ENCODE results near the gene KLK12. TPM values are rescaled to one million over a fixed set of nuclear protein-coding genes. Genes with fewer than 3 reads are reported as not detected.

KLK12 gene
- total RNA-seq, 1 experiment from 2014 or later, result not detected

DNA sequence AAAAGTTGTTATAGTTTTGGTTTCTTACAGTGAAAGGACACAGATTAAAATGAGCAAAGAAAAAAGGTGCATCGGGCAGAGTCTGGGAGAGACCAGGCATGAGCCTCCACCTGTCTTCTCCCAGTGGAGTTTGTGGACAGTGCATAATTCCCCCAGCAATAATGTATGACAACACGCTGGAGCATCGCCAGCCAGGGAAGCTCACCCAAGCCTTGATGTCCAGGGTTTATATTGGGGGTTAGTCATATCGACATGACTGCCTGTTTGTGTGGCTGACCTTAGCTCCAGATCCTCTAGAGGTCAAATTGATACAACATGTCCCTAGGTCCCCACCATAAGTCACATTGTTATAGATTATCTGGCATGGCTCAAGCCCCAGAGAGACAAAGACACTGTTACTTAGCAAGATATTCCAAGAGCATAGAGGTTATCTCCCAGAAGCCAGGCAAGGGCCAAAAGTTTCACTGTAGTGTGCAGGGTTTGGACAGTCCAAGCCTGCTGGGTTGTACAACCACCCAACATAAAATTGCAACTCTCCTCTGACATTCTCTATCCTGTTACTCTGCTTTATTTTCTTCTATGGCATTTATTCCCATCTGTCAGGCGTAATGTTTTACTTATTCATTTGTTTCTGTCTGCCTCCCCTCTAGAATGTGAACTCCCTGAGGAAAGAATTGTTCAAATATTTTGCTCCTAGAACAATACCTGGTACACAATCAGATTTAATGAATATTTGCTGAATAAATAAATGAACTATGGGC is 35.7 kb upstream of the KLK12 start:
- H3K9me3 ChIP-seq (ENCODE audit: low read length), result peaks cover 7% of the 10 kb centered on the region
- TF ChIP-seq EZH2phosphoT487 (IDR thresholded peaks at IDR 0.05; ENCODE audit: borderline replicate concordance, low read length) (no peak), EZH2 (IDR thresholded peaks at IDR 0.05; ENCODE audit: low read length, unreplicated experiment) (no peak)
- TF ChIP-seq, protein P1, sequence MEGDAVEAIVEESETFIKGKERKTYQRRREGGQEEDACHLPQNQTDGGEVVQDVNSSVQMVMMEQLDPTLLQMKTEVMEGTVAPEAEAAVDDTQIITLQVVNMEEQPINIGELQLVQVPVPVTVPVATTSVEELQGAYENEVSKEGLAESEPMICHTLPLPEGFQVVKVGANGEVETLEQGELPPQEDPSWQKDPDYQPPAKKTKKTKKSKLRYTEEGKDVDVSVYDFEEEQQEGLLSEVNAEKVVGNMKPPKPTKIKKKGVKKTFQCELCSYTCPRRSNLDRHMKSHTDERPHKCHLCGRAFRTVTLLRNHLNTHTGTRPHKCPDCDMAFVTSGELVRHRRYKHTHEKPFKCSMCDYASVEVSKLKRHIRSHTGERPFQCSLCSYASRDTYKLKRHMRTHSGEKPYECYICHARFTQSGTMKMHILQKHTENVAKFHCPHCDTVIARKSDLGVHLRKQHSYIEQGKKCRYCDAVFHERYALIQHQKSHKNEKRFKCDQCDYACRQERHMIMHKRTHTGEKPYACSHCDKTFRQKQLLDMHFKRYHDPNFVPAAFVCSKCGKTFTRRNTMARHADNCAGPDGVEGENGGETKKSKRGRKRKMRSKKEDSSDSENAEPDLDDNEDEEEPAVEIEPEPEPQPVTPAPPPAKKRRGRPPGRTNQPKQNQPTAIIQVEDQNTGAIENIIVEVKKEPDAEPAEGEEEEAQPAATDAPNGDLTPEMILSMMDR (conservative IDR thresholded peaks at IDR 0.05; ENCODE audit: low read depth, low read length), result no peak
- BruUV-seq (replicated peaks), result no TSS peak
- ATAC-seq, result peak; percentile 85
- peak overlapping the region; percentile 89 for H3K27ac ChIP-seq (ENCODE audit: low read length)
- peaks cover 23% of the 10 kb centered on the region for H3K4me1 ChIP-seq (ENCODE audit: insufficient read depth, low read length)
- peak overlapping the region; percentile 51 for H3K9ac ChIP-seq (ENCODE audit: low read length)
- H4K20me1 ChIP-seq (ENCODE audit: low read length), result no peaks in the 10 kb centered on the region
- H3K9me2 ChIP-seq (replicated peaks; ENCODE audit: low read length), result no peaks in the 10 kb centered on the region
- ChIA-PET CTCF (interaction anchor here (0.7 to 1.9 kb wide), 2 partner anchors 23 to 50 kb away, joined by 3 to 10 read pairs; no protein-coding TSS in a partner anchor), POLR2A (ENCODE audit: unreplicated experiment) (no interaction called here)
- H2AFZ ChIP-seq (ENCODE audit: low read length), result no peak overlapping the region
- no peaks in the 10 kb centered on the region for H3K36me3 ChIP-seq (ENCODE audit: low read depth, low read length)
- intact Hi-C loops (cut with micrococcal nuclease), result loop anchor here (1.0 kb wide), 2 partner anchors 23 to 49 kb away; no protein-coding TSS in a partner anchor
- peak overlapping the region; percentile 21; the same call in 1 of the 2 replicates for H3K4me3 ChIP-seq (ENCODE audit: low read length)
- DNase-seq, result peak; percentile 83
- H3K4me2 ChIP-seq (ENCODE audit: low read length), result peak overlapping the region; percentile 68
- H3F3A ChIP-seq (ENCODE audit: low read length, unreplicated experiment), result peaks cover 3% of the 10 kb centered on the region
- no peaks in the 10 kb centered on the region for H3K79me2 ChIP-seq (ENCODE audit: low read length)
- H3K27me3 ChIP-seq (ENCODE audit: low read length), result no peaks in the 10 kb centered on the region

DNA sequence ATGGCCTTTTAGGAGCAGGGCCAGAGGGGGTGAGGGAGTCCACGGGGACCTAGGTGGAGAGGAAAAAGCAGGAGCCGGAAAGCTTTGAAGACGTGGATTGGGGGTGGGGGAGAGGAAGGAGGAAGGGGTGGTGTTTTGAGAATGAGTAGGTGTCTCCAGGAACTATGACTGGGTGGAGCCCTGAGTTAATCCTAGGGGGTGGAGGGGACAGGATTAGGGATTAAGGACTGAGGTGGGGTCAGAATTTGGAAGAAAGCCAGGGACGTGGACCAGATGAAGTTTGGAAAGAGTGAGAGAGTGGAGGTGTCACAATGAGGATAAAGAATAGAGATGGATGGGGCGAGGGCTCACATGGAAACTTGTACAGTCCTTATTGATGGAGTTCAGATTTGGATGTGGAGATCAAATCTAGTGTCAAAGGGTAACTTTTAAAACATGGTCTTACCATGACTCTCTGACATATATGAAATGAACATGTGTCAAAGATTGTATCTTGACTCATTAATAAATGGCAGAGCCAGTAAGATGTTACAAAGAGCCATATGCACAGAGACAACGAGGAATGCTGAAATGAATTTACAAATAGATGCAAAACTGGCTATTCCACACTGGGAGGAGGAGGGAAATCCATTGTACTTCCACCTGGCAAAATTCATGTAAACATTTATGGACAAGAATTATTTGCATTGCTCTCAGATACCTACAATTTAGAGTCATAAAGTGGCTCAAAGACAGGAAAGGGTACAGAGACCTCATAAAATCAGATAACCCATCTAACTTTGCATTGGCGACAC is 31.8 kb upstream of the KLK12 start:
- POLR2A ChIA-PET (ENCODE audit: unreplicated experiment), result no interaction called here
- peaks cover 20% of the 10 kb centered on the region for H3K4me1 ChIP-seq (ENCODE audit: insufficient read depth, low read length)

More for the DNA sequence above, 31.8 kb upstream of the KLK12 start:
- ATAC-seq (no peak), DNase-seq (no peak)
- Histone ChIP-seq H3K9ac (ENCODE audit: low read length) (no peak overlapping the region), H3K36me3 (ENCODE audit: low read depth, low read length) (no peaks in the 10 kb centered on the region), H3K27me3 (ENCODE audit: low read length) (no peaks in the 10 kb centered on the region), H3F3A (ENCODE audit: low read length, unreplicated experiment) (peaks cover 3% of the 10 kb centered on the region), H3K4me2 (ENCODE audit: low read length) (no peak overlapping the region), H3K9me3 (ENCODE audit: low read length) (no peaks in the 10 kb centered on the region), H2AFZ (ENCODE audit: low read length) (no peak overlapping the region), H3K27ac (ENCODE audit: low read length) (no peak overlapping the region), H3K9me2 (replicated peaks; ENCODE audit: low read length) (no peaks in the 10 kb centered on the region), H3K79me2 (ENCODE audit: low read length) (no peaks in the 10 kb centered on the region), H3K4me3 (ENCODE audit: low read length) (no peak overlapping the region), H4K20me1 (ENCODE audit: low read length) (no peaks in the 10 kb centered on the region)
- BruUV-seq (replicated peaks), result no TSS peak
- TF ChIP-seq, protein P1 (conservative IDR thresholded peaks at IDR 0.05; ENCODE audit: low read depth, low read length), result no peak
- no peak for TF ChIP-seq EZH2phosphoT487 (IDR thresholded peaks at IDR 0.05; ENCODE audit: borderline replicate concordance, low read length)
- CTCF ChIA-PET, result no interaction called here
- intact Hi-C loops (cut with micrococcal nuclease), result no loop called here
